GM18526 (cell line): ENCODE measurements around the gene CCDC141.

Source experiments
- POLR2A ChIP-seq: IDR thresholded peaks from 3 replicates; pipeline ENCODE4 v1.6.1; 2011; ENCODE audit not compliant: insufficient read length; ENCODE audit errors: extremely low read depth

CCDC141 gene

DNA sequence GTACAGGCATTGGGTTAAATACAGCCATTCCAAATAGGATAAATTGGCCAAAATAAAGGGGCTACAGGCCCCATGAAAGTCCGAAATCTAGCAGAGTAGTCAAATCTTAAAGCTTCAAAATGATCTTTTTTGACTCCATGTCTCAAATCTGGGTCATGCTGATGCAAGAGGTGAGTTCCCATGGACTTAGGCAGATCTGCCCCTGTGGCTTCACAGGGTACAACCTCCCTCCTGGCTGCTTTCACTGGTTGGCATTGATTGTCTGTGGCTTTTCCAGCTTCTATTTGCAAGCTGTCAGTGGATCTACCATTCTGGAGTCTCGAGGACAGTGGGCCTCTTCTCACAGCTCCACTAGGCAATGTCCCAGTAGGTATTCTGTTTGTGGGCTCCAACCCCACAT is 56.1 kb downstream of the CCDC141 start:
- TF ChIP-seq POLR2A, result no peak

DNA sequence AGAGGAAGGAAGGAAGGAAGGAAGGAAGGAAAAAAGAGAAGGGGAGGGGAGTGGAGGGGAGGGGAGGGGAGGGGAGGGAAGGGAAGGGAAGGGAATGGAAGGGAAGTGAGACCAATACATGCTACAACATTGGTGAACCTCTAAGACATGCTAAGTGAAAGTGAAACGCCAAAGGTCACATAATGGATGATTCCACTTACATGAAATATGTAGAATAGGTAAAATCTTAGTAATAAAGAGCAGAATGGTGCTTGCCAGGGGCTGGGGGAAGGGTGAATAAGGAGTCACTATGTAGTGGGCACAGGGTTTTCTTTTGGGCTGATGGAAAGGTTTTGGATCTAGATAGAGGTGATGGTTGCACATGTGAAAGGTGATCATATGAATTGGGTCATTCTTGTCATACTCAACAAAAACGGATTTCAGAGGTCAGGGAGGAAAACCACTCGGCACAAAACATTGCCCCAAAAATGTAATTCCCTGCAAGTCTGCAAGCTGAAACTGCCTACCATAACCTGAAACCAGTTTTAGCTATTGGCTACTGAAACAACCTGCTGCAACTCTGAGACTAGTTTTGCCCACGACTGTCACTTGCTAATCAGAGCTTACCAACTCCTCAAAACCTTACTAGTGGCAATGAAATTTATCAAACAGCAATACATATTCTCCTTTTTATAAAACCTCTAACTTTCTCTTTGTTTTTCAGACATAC is 59.2 kb downstream of the CCDC141 start:
- TF ChIP-seq POLR2A, result no peak

DNA sequence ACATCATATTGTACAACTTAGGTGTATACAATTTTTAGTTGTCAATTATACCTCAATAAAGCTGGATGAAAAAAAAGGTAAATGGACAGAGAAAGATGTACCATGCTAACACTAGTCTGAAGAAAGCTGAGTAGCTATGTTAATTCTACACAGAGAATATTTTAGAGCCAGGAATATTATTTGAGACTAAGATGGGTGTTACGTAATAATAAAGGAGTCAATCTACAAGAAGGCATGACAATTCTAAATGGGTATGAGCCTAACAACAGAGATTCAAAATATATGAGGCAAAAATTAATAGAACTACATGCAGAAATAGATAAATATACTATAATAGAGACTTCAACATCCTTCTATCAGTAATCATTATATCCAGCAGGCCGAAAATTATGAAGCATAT is 69.1 kb downstream of the CCDC141 start:
- no peak for TF ChIP-seq POLR2A

DNA sequence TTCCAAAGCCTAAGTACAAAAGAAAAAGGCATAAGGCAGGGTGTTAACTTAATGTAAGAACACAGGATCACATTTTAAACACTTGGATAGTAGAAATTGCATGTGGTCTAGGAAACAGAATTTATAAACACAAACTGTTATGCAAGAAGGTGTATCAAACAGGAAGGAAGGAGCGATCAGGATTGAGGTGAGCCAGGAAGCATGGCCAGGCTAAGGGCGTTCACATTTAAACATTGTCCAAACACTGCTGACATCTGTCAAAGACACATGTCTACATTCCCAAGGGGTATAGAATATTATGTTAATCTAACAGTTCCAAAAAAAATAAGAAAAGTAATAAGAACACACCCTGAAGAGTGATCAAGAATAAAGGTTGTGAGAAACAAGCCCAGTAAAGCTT is 71.3 kb downstream of the CCDC141 start:
- no peak for TF ChIP-seq POLR2A

DNA sequence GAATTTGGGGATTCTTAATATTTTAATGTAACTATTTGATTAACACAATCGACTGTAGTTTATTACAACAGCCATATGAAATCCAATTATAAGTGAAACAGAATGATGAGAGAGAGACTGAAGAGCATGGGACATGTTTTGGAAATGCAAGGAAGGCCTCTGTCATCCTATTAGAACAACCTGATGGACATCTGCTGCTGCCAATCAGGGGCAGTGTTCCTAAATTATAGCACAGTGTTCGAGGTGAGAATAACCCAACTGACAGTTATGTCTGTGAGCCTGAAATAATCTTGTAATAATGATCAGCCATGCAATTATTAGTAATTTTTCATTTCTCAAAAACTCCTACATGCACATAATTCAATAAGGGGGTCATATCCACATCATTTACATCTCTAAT is 73.6 kb downstream of the CCDC141 start:
- TF ChIP-seq POLR2A, result no peak

DNA sequence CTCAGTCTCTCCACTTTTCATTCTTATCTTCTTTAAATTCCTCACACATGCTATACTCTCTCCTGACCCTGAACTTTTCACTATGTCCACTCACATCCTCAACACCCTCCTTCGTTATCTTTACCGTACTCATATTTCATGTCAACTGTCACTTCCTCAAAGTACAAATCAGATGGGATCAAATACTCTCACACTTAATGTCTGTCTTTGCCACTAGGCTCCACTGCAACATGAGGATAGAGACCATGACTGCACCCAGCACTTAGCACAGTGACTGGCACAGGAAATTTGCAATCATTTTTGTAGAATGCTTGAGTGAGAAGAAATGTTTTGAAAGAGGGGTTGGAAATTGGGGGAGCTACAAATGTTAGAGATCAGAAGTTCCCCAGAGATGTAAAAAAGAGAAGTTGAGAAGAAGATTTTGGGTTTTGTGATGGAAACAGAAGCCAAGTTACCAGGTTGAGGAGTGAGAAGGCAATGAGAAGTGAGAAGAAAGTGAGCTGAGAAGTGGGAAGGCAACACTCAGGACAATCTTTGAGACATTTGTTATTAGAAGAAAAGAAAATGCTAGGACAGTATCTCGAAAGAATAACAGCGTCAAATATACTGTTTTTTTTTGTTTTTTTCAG is 87.0 kb downstream of the CCDC141 start:
- no peak for TF ChIP-seq POLR2A

DNA sequence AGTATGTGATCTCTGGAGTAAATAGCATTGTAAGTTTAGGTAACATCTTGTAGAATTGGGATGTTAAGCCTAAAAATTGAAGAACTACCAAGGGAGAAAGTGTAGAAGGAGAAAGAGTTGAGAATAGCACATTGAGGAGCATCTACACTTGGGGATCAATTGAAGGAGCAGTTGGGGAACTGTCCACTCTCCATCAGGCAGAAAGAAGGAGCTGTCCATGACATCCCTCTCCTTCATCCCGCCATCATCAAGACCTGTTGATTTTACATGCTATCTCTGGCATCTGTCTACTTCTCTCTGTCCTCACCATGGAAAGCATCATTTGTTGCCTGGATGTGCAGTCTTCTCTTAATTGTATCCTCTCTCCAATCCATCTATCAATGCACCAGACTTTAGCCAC is 87.8 kb downstream of the CCDC141 start:
- no peak for TF ChIP-seq POLR2A

DNA sequence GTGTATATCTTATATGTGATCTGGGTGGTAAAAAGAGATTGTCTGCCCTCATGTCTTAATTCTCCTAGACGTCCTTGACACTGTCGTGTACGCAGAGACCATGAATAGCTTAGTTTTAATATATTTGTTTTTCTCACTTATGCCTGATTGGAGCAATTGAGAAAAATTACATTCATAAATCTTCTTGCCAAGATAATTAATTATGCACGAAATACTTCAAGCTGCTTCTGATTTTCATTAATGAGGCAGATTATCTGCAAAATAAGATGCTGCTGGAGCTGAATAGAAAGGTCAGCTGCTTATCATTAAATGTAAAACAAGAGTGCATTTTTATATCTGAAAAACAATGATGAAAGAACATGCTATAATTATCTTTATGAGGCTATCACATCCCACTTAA is 95.9 kb downstream of the CCDC141 start:
- no peak for TF ChIP-seq POLR2A

DNA sequence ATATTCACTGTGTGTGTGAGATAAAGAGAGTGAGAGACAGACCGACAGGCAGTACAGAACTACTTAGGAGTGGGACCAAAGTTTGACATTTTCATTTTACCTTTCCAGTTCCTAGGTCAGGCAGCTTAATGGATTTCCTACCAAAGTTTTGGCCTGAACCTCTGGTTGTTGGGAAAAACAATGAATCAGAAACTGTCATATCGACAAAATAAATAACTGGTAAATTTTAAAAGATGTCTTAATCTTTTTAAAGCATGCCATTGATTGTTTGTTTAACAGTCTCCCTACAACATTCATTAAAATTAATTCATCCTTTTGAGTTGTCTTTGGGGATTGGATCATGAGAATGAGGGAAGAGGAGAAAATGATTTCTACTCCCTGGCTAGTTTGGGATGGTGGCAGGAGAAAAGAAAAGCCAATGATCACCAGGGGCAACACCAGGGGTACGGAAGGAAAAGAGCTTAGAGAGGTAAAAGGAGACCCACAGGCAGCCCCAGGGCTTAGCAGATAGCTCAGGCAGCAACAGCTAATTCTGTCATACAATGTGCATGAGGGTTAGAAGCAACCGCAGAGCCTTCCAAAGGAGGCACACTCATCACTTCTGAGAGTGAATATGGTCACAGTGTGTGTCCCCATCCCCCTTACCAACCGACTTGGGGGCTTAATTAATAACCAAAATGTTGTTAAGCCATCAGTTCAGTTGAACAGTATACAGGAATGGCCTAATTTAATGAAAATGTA is 98.5 kb downstream of the CCDC141 start:
- TF ChIP-seq POLR2A, result no peak

DNA sequence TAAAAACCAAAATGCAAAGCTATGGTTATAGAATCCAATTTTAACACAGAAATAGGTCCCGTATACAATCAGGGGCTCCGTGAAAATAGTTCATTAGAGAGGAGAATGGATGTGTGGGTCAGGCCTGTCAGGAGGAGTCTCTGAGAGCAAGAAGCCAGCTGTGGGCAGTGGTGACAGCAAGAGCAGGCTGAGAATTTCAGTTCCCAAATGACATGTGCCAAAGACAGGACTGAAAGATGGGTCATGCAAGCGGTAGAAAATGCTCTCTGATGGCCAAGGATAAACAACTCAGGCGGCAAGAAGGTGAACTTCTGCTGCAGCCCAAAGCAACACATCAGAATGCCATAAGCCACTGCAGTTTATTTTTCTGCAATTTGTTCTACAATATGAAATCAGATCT is 100.4 kb downstream of the CCDC141 start:
- TF ChIP-seq POLR2A, result no peak

DNA sequence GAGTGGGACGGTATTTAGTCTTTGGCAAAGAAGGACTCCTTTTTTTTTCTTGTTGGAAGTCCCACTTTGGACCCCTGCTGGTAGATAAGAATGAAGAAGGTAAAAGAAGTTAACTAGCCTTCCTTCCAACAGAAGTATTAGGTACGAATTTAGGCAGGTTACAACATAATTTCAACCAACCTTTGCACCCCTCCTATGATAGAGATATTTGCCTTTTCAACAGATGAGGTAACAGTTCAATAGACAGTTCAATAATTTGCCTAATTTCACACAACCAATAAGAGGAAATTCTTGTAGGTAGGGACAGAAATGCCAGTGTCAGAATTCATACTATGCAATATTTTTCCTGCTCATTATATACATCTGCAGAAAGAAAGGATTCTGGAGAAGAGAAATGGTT is 100.8 kb downstream of the CCDC141 start:
- TF ChIP-seq POLR2A, result no peak

DNA sequence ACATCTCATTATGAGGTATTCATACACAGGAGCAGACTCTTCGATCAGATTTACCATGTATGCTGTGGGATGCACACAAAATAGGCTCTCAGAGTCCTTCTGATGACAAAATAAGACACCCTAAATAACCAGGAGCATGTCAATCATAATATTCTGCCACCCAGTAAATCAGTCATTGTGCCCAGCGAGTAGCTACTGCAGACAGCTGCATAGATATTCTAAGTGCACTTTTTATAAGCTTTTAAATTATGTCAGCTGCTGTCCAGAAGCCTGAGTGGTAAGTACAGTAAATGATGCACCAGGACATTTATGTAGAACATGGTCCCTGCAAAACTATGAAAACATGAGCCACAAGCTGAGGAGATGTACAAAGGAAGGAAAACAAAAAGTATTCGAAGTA is 102.9 kb downstream of the CCDC141 start:
- TF ChIP-seq POLR2A, result no peak

DNA sequence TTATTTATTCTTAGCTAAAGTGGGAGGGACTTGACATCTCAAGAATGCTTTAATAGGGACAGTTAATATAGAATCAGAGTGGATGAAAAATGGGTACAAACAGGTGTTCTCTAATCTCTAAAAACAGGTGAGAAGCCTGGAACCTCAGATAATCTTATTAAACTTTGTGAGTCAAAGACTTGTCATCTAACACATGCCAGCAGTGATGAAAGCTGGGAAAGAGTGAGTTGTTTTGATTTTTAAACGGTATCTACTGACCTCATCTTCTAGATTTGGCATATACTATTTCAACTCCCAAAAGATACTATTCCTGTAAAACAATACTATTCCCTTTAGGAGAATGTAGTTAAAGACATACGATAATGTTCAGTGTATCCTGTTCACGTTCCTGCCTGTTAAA is 103.4 kb downstream of the CCDC141 start:
- TF ChIP-seq POLR2A, result no peak

DNA sequence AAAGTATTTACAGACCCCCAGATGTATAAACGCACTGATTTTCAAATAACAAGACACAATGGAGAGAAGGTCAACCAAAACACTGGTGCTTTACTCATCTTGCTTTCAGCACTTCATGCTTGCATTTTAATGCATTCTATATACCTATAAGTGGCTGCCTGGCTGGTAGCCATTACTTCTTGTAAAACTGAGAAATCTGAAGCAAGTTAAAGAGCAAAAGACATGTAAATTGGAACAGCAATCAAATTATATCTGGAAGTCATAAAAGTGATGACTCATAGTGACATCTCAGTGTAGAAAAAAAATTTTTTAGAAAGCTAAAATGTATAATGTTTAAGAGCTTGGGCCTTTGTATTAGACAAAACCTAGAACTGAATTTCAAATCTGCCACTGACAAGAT is 106.2 kb downstream of the CCDC141 start:
- TF ChIP-seq POLR2A, result no peak

DNA sequence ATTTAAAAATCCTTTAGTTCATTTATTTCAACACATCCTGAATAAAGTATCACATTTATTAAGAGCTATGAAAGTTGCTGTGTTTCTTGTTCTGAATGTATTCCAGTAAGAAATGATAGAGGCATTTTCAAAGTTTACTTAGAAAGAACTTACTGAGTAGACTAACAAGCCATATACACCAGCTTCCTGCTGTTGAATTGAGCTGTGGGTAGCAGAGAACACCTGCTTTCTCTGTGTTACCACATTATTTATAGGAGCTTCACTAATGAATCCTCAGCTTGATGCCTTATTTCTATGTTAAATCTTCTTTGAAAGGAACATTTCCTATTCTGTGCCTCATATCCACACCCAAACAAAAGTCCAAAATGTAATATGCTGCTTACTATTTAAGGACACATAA is 115.4 kb downstream of the CCDC141 start:
- no peak for TF ChIP-seq POLR2A

DNA sequence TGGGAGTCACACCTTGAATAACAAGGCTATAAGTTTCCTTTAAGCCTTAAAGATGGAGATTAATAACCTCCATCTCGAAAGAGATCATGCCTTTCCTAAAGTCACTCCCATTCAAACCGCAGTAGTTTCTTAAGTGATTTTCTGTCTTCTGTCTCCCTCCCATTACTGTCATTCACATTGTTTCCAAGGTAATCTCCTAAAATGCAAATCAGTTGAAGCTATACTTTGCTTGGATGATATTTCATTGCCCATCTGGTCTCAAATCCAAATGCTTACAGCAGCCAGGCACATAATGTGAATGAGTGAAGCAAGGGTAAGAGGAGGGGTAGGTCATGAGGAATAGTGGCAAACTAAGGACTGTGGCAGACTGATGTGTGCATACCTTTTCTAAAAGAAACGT is 116.4 kb downstream of the CCDC141 start:
- TF ChIP-seq POLR2A, result no peak
